Peyer's patch (tissue), 4 donors: ENCODE measurements around the gene PCDHB2. TPM values are rescaled to one million over a fixed set of nuclear protein-coding genes. Genes with fewer than 3 reads are reported as not detected.
"Not testable (repeated sequence)": the region's sequence is repeated elsewhere in the genome, so short reads cannot be mapped to it uniquely, and the experiment has no call there.

Experiments used
- DNase-seq, 3 donors: peaks; one replicate each; pipeline ENCODE4 v3.0.0-alpha.2; 2017 to 2019
- H3K27ac ChIP-seq, 4 donors: fragments of 200-600 bp; sonication (generic); one replicate each; pipeline ENCODE4 v1.5.1; 2016 to 2019
- H3K27me3 ChIP-seq, 2 donors: fragments of 200-600 bp; sonication (generic); one replicate each; pipeline ENCODE4 v1.5.1; 2019
- H3K36me3 ChIP-seq, 3 donors: fragments of 200-600 bp; sonication (generic); one replicate each; pipeline ENCODE4 v1.5.1; 2016 to 2019
- H3K4me1 ChIP-seq, 4 donors: fragments of 200-600 bp; sonication (generic); one replicate each; pipeline ENCODE4 v1.5.1; 2016 to 2019
- H3K4me3 ChIP-seq, 4 donors: fragments of 200-600 bp; sonication (generic); 1 replicate in 3 of 4; 2 replicates in 1 of 4; pipeline ENCODE4 v1.5.1; 2016 to 2019; ENCODE audit warnings: mild to moderate bottlenecking in 1 of 4
- H3K9me3 ChIP-seq, 4 donors: fragments of 200-600 bp; sonication (generic); one replicate each; pipeline ENCODE4 v1.5.1; 2016 to 2019; ENCODE audit warnings: mild to moderate bottlenecking in 1 of 4
- CTCF ChIP-seq, 6 experiments: fragments of 450-650 bp in 4 of 6; fragments of 200-600 bp in 2 of 6; sonication (generic) in 1 of 6; IDR thresholded peaks; one replicate each; pipeline ENCODE4 v1.5.1; 2017 to 2019; ENCODE audit warnings: antibody characterized with exemption in 6 of 6, mild to moderate bottlenecking in 3 of 6, moderate library complexity in 1 of 6
- POLR2A ChIP-seq, 2 donors: fragments of 450-650 bp; IDR thresholded peaks; one replicate each; pipeline ENCODE4 v1.5.1; 2017; ENCODE audit warnings: antibody characterized with exemption in 2 of 2, mild to moderate bottlenecking in 2 of 2, moderate library complexity in 2 of 2
- total RNA-seq, 4 donors: library from RNA; depleted of rRNA; stranded (reverse); fragments of >200 nt; gene quantifications; one replicate each; pipeline ENCODE4 v1.1.0, GENCODE V29; 2016

The PCDHB2 gene
- total RNA-seq, 4 donors from 2014 or later: 0.35 to 1.3 (median 0.65) TPM

- Histone ChIP-seq H3K4me3 (no peak overlapping the region), H3K27ac (no peak overlapping the region), H3K9me3 (peaks cover 0 to 7% (median 0%) of the 10 kb centered on the region in 4 donors), H3K27me3 (no peaks in the 10 kb centered on the region), H3K36me3 (no peaks in the 10 kb centered on the region), H3K4me1 (no peaks in the 10 kb centered on the region)
- TF ChIP-seq POLR2A (IDR thresholded peaks at IDR 0.05) (no peak), CTCF (IDR thresholded peaks at IDR 0.05) (no peak)
- DNase-seq: no peak
These were observed 10.9 kb downstream of the PCDHB2 start for GRCh38 chr5:141105350-141105749.

- Histone ChIP-seq H3K27ac (no peak overlapping the region), H3K27me3 (no peaks in the 10 kb centered on the region), H3K4me3 (no peak overlapping the region), H3K4me1 (no peaks in the 10 kb centered on the region), H3K9me3 (peaks cover 0 to 11% (median 0%) of the 10 kb centered on the region in 4 donors), H3K36me3 (no peaks in the 10 kb centered on the region)
- DNase-seq: no peak
- no peak for TF ChIP-seq CTCF (IDR thresholded peaks at IDR 0.05)
These were observed 24.8 kb downstream of the PCDHB2 start for GRCh38 chr5:141119250-141119649.

GRCh38 chr5:141121563-141121962, 27.1 kb downstream of the PCDHB2 start, which contains the start of gene PCDHB4:
Gene PCDHB4 (plus strand): TSS chr5:141121818. CDS start chr5:141121999, 181 bp downstream.
- Histone ChIP-seq H3K36me3 (no peaks in the 10 kb centered on the region), H3K27me3 (no peaks in the 10 kb centered on the region), H3K27ac (no peak within 1 kb of the TSS), H3K4me1 (no peaks in the 10 kb centered on the region), H3K4me3 (peak within 1 kb of the TSS in 2 of 4 donors; percentile 2 to 18), H3K9me3 (peaks cover 0 to 11% (median 0%) of the 10 kb centered on the region in 4 donors)
- TF ChIP-seq POLR2A (IDR thresholded peaks at IDR 0.05) (no peak), CTCF (IDR thresholded peaks at IDR 0.05) (no peak)
- no peak for DNase-seq

GRCh38 chr5:141121985-141122384, 27.6 kb downstream of the PCDHB2 start:
- no peaks in the 10 kb centered on the region for H3K36me3 ChIP-seq
- H3K4me1 ChIP-seq: no peaks in the 10 kb centered on the region
- no peak overlapping the region for H3K27ac ChIP-seq
- H3K4me3 ChIP-seq: peak overlapping the region in 2 of 4 donors; percentile 2 to 18
- no peak for DNase-seq
- no peaks in the 10 kb centered on the region for H3K27me3 ChIP-seq
- H3K9me3 ChIP-seq: peaks cover 0 to 11% (median 0%) of the 10 kb centered on the region in 4 donors
- TF ChIP-seq POLR2A (IDR thresholded peaks at IDR 0.05) (no peak), CTCF (IDR thresholded peaks at IDR 0.05) (no peak)

GRCh38 chr5:141123396-141124135, 29.2 kb downstream of the PCDHB2 start:
- H3K27ac ChIP-seq, DNase-seq, H3K4me1 ChIP-seq, H3K27me3 ChIP-seq, H3K4me3 ChIP-seq, H3K36me3 ChIP-seq: not testable (repeated sequence)
- H3K9me3 ChIP-seq: peaks cover 0 to 11% (median 0%) of the 10 kb centered on the region in 4 donors

GRCh38 chr5:141127305-141127704, 32.9 kb downstream of the PCDHB2 start:
- TF ChIP-seq CTCF (IDR thresholded peaks at IDR 0.05) (no peak), POLR2A (IDR thresholded peaks at IDR 0.05) (no peak)
- Histone ChIP-seq H3K27ac (no peak overlapping the region), H3K4me3 (no peak overlapping the region), H3K4me1 (no peaks in the 10 kb centered on the region), H3K36me3 (no peaks in the 10 kb centered on the region), H3K9me3 (peaks cover 0 to 6% (median 0%) of the 10 kb centered on the region in 4 donors), H3K27me3 (no peaks in the 10 kb centered on the region)
- DNase-seq: no peak
